ENCODE data around the gene NXPH4.

GRCh38 chr12:57244312-57244696, 27.7 kb downstream of the NXPH4 start:
- no peak for TF ChIP-seq EZH2phosphoT487 (IDR thresholded peaks at IDR 0.05; ENCODE audit: borderline replicate concordance)
- TF ChIP-seq CTCF (conservative IDR thresholded peaks at IDR 0.05; ENCODE audit: low read length), result no peak
